Suprapubic skin (tissue), 3 donors: Measurements from ENCODE around the gene NCF4.

Source experiments
- EP300 ChIP-seq: sonication (generic); formaldehyde crosslinking; IDR thresholded peaks from one replicate; pipeline ENCODE4 v1.6.1; 2017; ENCODE audit warnings: antibody characterized with exemption
- TF ChIP-seq, protein P1 (sequence below), 2 donors: fragments of 200-600 bp in 1 of 2; fragments of 450-650 bp in 1 of 2; sonication (generic) in 1 of 2; IDR thresholded peaks; one replicate each; pipeline ENCODE4 v1.5.1; 2016 to 2019; ENCODE audit warnings: antibody characterized with exemption in 2 of 2, mild to moderate bottlenecking in 1 of 2, moderate library complexity in 1 of 2

DNA sequence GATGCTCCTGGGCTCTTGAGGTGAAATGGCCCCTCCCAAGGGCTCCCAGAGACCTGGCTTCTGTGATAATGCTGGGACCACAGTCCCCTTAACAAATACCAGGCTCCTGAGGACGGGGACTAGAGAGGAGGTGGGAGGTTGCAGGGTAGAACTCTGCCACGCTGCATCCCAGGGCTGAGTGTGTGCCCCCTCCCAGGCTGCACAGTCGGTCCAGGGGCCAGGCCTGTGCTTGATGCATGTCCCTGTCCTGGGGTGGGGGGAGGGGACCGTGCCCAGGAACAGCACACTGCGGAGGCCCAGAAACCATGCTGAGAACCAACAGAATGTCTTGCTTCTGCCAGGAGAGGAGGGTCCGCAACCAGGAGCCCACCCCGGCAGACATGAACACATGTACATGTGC, 61.9 kb downstream of the NCF4 start:
- no peak for TF ChIP-seq EP300
- TF ChIP-seq, protein P1, sequence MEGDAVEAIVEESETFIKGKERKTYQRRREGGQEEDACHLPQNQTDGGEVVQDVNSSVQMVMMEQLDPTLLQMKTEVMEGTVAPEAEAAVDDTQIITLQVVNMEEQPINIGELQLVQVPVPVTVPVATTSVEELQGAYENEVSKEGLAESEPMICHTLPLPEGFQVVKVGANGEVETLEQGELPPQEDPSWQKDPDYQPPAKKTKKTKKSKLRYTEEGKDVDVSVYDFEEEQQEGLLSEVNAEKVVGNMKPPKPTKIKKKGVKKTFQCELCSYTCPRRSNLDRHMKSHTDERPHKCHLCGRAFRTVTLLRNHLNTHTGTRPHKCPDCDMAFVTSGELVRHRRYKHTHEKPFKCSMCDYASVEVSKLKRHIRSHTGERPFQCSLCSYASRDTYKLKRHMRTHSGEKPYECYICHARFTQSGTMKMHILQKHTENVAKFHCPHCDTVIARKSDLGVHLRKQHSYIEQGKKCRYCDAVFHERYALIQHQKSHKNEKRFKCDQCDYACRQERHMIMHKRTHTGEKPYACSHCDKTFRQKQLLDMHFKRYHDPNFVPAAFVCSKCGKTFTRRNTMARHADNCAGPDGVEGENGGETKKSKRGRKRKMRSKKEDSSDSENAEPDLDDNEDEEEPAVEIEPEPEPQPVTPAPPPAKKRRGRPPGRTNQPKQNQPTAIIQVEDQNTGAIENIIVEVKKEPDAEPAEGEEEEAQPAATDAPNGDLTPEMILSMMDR (IDR thresholded peaks at IDR 0.05) = no peak
